ENCODE results near the gene ABHD12. TPM values are rescaled to one million over a fixed set of nuclear protein-coding genes. Genes with fewer than 3 reads are reported as not detected.

The ABHD12 gene
- total and polyA plus RNA-seq, 2 donors (not counting 3 experiments of a cell fraction or from before 2014, with no cell fraction given) = 19.2 to 36.0 TPM

- Histone ChIP-seq H3K4me3 (replicated peaks in 1 of 3; ENCODE audit: insufficient read depth in 1 of 3, low read depth in 1 of 3, low read length in 3 of 3) (no peak overlapping the region), H3K4me2 (ENCODE audit: insufficient read depth, low read length) (no peak overlapping the region), H3K27ac (ENCODE audit: insufficient read depth, low read depth, low read length) (no peak overlapping the region), H3K36me3 (ENCODE audit: control insufficient read depth in 2 of 2, extremely low read depth in 1 of 2, insufficient read depth in 2 of 2, low read length in 2 of 2) (peaks cover 2 to 56% of the 10 kb centered on the region in 2 experiments), H3K9me1 (replicated peaks; ENCODE audit: control insufficient read depth, extremely low read depth, insufficient read depth, low read length) (no peaks in the 10 kb centered on the region), H3K27me3 (ENCODE audit: control insufficient read depth in 2 of 2, insufficient read depth in 2 of 2, low read length in 2 of 2) (no peaks in the 10 kb centered on the region), H3K9ac (replicated peaks; ENCODE audit: extremely low read depth, insufficient read depth, low read length) (no peak overlapping the region), H4K20me1 (replicated peaks; ENCODE audit: control insufficient read depth, extremely low read depth, insufficient read depth, low read length) (no peaks in the 10 kb centered on the region), H2AFZ (ENCODE audit: low read depth, low read length) (no peak overlapping the region), H3K9me3 (replicated peaks; ENCODE audit: control insufficient read depth, insufficient read depth, low read length) (no peaks in the 10 kb centered on the region), H3K79me2 (ENCODE audit: control insufficient read depth, insufficient read depth, low read length) (no peaks in the 10 kb centered on the region), H3K4me1 (ENCODE audit: control insufficient read depth, extremely low read depth, insufficient read depth, low read length) (no peaks in the 10 kb centered on the region)
- POLR2A ChIA-PET = no interaction called here
- intact Hi-C loops (cut with micrococcal nuclease) (no loop called here), dilution Hi-C loops (cut with MboI; ENCODE audit: extremely low pct_ligation_motif_present, low sequenced_read_pairs) (no loop called here)
- FAIRE-seq (no peak), DNase-seq (ENCODE audit: low read depth, low spot score) (no peak)
- CTCF ChIA-PET = interaction anchor here (0.6 to 2.3 kb wide), 2 partner anchors 120 to 262 kb away, joined by 3 to 6 read pairs; no protein-coding TSS in a partner anchor
- BruUV-seq (replicated peaks) = no TSS peak
- no peak for TF ChIP-seq FOS (IDR thresholded peaks at IDR 0.05; ENCODE audit: borderline replicate concordance, insufficient read depth, low read length)
- no peak for TF ChIP-seq MYC (IDR thresholded peaks at IDR 0.05; ENCODE audit: low read depth, low read length)
- no peak for TF ChIP-seq JUN (IDR thresholded peaks at IDR 0.05; ENCODE audit: borderline replicate concordance, insufficient read depth, insufficient read length, low read depth)
- TF ChIP-seq, protein P1, sequence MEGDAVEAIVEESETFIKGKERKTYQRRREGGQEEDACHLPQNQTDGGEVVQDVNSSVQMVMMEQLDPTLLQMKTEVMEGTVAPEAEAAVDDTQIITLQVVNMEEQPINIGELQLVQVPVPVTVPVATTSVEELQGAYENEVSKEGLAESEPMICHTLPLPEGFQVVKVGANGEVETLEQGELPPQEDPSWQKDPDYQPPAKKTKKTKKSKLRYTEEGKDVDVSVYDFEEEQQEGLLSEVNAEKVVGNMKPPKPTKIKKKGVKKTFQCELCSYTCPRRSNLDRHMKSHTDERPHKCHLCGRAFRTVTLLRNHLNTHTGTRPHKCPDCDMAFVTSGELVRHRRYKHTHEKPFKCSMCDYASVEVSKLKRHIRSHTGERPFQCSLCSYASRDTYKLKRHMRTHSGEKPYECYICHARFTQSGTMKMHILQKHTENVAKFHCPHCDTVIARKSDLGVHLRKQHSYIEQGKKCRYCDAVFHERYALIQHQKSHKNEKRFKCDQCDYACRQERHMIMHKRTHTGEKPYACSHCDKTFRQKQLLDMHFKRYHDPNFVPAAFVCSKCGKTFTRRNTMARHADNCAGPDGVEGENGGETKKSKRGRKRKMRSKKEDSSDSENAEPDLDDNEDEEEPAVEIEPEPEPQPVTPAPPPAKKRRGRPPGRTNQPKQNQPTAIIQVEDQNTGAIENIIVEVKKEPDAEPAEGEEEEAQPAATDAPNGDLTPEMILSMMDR (IDR thresholded peaks at IDR 0.05; ENCODE audit: extremely low read depth in 1 of 2, insufficient read depth in 1 of 2, low read depth in 1 of 2, low read length in 2 of 2) = no peak
- TF ChIP-seq EZH2 (IDR thresholded peaks at IDR 0.05; ENCODE audit: borderline replicate concordance, low read depth, low read length, severe bottlenecking) = no peak
- no peak for TF ChIP-seq POLR2A (IDR thresholded peaks at IDR 0.05; ENCODE audit: low read depth, low read length)
- TF ChIP-seq, protein P2, sequence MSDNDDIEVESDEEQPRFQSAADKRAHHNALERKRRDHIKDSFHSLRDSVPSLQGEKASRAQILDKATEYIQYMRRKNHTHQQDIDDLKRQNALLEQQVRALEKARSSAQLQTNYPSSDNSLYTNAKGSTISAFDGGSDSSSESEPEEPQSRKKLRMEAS (IDR thresholded peaks at IDR 0.05; ENCODE audit: insufficient read depth, insufficient read length) = no peak
- no peak for TF ChIP-seq GATA2 (IDR thresholded peaks at IDR 0.05; ENCODE audit: insufficient read depth, insufficient read length, low read depth, low read length)
- TF ChIP-seq POLR2AphosphoS5 (IDR thresholded peaks at IDR 0.05; ENCODE audit: insufficient read depth, low read depth, low read length) = no peak
Measured at GRCh38 chr20:25278636-25279361, 111.8 kb downstream of the ABHD12 start.
